ENCODE measurements around the gene DECR2.

DNA sequence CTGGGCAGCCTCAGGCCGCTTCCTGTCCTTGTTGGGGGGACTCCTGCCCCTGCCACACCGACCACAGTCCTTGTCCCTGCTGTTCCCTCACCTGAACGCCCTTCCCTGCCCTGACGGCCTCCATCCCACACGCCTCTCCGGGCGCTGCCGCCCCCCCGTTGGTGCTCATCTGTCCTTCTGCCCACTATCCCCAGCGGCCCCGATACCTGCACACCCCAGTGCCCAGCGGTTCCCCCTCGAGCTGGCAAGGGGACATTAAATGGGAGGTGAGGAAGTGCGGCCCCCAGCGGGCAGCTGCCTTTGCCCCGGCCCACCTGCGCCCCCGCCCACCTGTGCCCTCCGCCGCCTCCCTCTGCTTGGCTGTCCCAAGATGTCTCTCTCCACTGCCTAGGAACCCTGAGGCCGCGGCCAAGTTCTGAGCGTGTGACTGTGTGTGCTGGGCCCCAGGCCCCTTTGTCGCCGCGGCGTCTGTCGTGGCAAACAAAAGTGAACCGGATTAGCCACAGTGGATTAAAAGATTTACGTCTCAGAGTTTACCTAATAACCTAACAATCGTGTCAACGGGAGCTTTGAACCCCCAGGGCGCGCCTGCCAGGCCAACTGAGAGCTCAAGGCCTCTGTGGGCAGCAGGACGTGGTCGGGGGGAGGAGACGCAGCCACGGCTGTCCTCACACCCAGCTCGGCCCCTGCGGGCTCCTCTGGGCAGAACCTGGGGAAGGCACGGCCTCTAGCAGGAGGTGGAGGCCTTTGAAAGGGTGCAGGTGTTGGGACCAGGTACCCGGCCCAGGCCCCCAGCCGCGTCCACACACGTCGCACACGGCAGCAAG is 41.6 kb upstream of the DECR2 start:
- TF ChIP-seq YY1 (IDR thresholded peaks at IDR 0.05; ENCODE audit: extremely low read depth, insufficient replicate concordance, low read depth, low read length) (no peak), EGR1 (IDR thresholded peaks at IDR 0.05; ENCODE audit: low read depth) (no peak), ELF1 (IDR thresholded peaks at IDR 0.05; ENCODE audit: borderline replicate concordance, low read depth) (no peak), EZH2 (IDR thresholded peaks at IDR 0.05) (no peak), POLR2A (IDR thresholded peaks at IDR 0.05; ENCODE audit: borderline replicate concordance, extremely low read depth, insufficient read depth, insufficient read length) (no peak), ZFX (IDR thresholded peaks at IDR 0.05) (no peak), TCF7L2 (IDR thresholded peaks at IDR 0.05; ENCODE audit: borderline replicate concordance, extremely low read depth, insufficient read depth, insufficient read length) (no peak), RAD21 (IDR thresholded peaks at IDR 0.05; ENCODE audit: low read depth) (no peak), ZNF274 (IDR thresholded peaks at IDR 0.05; ENCODE audit: low read depth, low read length) (no peak), EZH2phosphoT487 (IDR thresholded peaks at IDR 0.05; ENCODE audit: borderline replicate concordance) (no peak), SIN3A (IDR thresholded peaks at IDR 0.05; ENCODE audit: low read depth) (no peak)
- TF ChIP-seq, protein P1, sequence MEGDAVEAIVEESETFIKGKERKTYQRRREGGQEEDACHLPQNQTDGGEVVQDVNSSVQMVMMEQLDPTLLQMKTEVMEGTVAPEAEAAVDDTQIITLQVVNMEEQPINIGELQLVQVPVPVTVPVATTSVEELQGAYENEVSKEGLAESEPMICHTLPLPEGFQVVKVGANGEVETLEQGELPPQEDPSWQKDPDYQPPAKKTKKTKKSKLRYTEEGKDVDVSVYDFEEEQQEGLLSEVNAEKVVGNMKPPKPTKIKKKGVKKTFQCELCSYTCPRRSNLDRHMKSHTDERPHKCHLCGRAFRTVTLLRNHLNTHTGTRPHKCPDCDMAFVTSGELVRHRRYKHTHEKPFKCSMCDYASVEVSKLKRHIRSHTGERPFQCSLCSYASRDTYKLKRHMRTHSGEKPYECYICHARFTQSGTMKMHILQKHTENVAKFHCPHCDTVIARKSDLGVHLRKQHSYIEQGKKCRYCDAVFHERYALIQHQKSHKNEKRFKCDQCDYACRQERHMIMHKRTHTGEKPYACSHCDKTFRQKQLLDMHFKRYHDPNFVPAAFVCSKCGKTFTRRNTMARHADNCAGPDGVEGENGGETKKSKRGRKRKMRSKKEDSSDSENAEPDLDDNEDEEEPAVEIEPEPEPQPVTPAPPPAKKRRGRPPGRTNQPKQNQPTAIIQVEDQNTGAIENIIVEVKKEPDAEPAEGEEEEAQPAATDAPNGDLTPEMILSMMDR (IDR thresholded peaks at IDR 0.05 in 2 of 3, conservative IDR thresholded peaks at IDR 0.05 in 1 of 3; ENCODE audit: borderline replicate concordance in 1 of 3, insufficient read depth in 1 of 3, low read depth in 2 of 3, low read length in 2 of 3), result no peak
- TF ChIP-seq, protein P2, sequence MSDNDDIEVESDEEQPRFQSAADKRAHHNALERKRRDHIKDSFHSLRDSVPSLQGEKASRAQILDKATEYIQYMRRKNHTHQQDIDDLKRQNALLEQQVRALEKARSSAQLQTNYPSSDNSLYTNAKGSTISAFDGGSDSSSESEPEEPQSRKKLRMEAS (IDR thresholded peaks at IDR 0.05), result no peak
- TF ChIP-seq, protein P3, sequence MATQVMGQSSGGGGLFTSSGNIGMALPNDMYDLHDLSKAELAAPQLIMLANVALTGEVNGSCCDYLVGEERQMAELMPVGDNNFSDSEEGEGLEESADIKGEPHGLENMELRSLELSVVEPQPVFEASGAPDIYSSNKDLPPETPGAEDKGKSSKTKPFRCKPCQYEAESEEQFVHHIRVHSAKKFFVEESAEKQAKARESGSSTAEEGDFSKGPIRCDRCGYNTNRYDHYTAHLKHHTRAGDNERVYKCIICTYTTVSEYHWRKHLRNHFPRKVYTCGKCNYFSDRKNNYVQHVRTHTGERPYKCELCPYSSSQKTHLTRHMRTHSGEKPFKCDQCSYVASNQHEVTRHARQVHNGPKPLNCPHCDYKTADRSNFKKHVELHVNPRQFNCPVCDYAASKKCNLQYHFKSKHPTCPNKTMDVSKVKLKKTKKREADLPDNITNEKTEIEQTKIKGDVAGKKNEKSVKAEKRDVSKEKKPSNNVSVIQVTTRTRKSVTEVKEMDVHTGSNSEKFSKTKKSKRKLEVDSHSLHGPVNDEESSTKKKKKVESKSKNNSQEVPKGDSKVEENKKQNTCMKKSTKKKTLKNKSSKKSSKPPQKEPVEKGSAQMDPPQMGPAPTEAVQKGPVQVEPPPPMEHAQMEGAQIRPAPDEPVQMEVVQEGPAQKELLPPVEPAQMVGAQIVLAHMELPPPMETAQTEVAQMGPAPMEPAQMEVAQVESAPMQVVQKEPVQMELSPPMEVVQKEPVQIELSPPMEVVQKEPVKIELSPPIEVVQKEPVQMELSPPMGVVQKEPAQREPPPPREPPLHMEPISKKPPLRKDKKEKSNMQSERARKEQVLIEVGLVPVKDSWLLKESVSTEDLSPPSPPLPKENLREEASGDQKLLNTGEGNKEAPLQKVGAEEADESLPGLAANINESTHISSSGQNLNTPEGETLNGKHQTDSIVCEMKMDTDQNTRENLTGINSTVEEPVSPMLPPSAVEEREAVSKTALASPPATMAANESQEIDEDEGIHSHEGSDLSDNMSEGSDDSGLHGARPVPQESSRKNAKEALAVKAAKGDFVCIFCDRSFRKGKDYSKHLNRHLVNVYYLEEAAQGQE (IDR thresholded peaks at IDR 0.05; ENCODE audit: low read depth), result no peak
